Measurements from ENCODE around the gene DPP10.
"Not testable (repeated sequence)": the region's sequence is repeated elsewhere in the genome, so short reads cannot be mapped to it uniquely, and the experiment has no call there.

The DPP10 gene

DNA sequence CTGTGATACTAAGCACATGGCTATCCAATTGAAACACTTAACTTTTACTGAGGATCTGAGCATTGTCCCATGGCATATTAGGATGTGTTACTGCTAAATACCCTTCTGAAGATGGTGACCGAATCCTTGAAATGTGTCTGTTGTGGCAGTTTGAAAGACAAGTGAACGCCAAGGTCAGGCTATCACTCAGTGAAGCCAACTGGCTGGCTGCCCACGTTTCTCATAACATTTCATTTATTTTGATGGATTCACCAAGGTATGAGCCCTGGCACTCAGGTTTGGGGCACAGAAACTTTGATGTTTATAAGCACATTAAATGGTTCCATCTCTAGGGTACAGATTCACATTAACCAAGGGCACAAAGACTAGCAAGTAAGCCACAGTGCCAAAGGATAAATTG, 850.3 kb downstream of the DPP10 start:
- DNase-seq = no peak

DNA sequence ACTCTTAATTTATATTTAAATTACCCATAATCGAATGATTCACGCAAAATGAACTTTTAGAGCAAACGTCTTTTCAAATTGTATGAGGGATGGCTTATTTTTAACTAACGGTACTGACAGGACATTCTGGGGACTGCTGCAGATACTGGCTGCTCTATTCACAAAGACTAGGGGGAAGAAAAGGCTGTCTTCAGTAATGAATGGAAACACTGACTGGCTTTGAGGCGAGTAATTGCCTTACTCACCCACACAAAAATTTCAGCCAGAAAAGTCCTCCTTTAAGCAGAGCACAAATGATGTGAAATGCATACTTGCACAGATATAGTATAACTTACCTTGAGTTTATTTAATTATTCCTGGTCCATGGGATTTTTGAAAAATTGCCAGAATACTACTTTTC, 852.6 kb downstream of the DPP10 start:
- no peak for DNase-seq

DNA sequence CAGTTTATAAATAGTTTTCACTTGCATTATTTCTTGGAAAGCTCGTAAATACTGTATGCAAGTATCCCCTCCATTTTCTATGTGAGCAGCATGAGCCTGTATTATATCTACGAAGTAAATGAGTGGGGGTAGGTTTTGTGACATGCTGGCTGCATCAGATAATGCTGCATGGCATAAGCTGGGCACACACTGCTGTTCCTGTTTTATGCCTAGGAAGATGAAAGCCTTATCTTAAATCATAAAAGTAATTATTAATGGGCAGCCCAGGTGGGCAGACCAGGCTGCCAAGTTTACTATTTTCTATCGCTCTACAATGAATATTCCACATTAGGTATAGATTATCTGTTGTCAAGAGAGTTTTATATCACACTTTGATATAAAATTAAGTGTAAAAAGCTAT, 854.6 kb downstream of the DPP10 start:
- DNase-seq = no peak

DNA sequence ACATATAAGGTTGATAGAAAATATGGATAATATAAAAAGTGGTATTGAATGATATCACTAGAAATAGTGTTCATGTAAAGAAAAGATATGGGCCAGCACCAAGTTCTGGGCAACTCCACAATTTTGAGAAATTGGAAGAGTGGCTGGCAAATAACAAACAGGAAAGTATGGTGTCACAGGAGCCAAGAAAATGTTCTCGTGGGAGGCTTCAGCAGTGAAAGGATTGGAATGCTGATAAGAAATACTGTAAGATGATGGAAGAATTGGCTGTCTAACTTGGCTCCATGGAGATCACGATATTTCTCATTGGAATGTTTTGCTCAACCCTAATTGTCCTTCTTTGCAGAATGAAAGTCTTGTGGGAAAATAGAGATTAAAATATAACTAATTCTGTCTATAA, 856.8 kb downstream of the DPP10 start:
- no peak for DNase-seq

DNA sequence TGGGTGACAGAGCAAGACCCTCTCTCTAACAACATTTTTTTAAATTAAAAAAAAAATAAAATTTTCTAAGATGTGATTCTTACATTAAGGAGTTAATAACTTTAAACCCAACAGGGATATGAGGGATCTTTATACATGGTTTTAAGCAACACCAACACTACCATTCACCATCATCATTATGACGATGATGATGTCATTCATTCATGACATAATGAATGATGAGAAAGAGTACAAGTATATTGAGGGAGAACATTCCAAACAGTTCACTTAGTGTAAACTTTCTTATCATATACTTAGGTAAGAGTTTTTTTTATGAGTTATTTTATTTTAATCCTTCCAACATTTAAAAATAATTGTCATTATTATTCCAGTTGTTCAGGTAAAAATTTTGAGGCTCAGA, 863.3 kb downstream of the DPP10 start:
- DNase-seq = no peak

DNA sequence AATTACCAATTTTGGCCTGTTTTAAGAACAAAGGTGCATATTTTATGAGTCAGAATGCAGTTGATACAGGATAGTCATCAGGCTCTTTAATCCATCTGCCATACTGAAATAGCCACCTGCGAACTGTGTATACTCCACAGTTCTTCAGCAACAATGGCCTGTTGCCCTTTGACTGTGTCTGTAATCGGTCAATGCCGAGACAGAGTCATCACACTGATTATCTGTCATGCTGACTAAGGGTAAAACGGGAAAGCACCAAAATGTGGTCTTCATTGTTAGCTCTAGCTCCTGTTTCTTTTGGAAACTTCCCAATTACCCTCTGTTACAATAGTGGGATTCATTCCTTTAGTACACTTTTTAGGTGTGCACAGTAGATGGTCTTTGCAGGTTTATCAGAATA, 871.7 kb downstream of the DPP10 start:
- DNase-seq = no peak

DNA sequence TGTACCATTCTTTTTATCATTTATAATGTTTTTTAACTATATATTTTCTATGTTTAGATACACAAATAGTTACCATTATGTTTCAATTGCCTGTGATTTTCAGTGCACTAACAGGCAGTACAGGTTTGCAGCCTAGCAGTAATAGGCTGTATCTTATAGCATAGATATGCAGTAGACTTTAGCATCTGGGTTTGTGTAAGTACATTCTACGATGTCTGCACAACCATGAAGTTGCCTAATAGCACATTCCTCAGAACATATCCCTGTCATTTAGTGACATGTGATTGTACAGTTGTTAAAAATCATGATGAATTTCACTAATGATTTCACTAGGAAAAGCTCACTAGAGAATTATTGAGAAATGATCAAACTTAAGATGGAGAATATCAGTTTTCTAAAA, 884.6 kb downstream of the DPP10 start:
- DNase-seq = no peak

DNA sequence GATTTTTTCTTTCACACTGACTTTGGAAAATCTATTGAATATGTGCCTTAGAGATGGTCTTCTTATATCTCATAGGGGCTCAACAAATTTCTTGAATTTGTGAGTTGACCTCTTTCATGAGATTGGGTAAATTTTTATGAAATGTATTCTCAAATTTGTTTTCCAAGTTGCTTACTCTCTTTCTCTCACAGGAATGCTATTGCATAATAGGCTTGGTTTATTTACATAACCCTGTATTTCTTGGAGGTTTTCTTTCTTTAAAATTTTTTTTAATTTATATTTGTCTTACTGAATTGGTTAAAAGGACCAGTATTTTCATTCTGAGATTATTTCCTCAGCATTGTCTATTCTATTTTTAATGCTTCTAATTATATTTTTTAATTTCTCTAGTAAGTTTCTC, 917.1 kb downstream of the DPP10 start:
- no peak for DNase-seq

DNA sequence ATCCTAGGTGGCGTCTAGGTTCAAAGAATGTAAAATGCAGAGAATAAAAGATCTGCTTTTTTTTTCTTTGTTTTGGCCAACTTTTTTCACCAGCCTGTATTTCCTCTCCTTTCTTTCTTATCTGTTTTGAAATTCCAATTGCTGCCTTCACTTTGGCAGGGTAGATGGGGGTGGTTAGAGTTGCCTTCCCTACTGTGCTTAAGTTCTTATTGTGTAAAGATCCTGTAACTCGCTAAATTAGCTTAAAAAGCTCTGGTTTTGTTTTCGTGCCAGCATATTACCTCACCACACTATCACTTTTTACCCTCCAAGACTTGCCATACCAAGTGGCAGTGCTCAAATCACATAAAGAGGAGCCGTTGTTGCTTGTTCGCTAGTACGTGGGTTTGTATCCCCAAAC, 921.7 kb downstream of the DPP10 start:
- no peak for DNase-seq

DNA sequence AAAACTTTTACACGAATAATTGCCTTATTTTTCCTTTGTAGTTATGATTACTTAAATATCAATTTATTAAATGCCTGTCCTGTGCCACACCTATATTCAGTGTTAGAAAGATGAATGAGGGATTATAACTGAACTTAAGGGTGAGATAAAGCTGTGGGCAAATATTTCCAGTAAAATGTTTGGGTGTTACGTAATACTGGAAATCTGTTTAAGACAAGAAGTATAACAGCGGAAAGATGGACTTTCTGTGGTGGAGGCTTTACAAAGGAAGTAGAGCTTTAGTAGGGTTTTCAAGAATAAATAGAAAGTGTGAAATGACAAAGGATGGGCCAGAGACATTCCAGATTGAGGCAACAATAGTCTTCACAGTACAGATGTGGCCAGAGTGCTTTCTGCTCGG, 927.0 kb downstream of the DPP10 start:
- no peak for DNase-seq

DNA sequence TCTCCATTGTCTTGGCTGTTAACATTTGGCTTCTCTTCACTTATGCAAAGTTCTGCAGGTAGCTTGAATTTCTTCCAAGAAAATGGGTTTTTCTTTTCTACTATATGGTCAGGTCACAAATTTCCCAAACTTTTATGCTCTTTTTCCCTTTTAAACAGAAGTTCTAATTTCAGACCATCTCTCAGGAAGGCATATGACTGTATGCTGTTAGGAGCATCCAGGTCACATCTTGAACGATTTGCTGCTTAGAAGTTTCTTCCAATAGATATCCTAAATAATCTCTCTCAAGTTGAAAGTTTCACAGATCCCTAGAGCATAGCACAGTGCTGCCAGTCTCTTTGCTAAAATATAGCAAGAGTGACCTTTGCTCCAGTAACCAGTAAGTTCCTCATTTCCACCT, 932.5 kb downstream of the DPP10 start:
- no peak for DNase-seq

DNA sequence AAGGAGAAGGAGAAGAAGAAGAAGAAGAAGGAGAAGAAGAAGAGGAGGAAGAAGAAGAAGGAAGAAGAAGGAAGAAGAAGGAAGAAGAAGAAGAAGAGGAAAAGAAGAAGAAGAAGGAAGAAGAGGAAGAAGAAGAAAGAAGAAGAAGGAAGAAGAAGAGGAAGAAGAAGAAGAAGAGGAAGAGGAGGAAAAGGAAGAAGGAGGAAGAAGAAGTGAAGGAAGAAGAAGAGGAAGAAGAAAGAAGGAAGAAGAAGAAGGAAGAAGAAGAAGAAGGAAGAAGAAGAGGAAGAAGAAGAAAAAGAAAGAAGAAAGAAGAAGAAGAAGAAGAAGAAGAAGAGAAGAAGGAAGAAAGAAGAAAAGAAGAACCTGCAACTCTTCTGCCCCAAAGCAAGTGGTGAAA, 942.0 kb downstream of the DPP10 start:
- DNase-seq = no peak

DNA sequence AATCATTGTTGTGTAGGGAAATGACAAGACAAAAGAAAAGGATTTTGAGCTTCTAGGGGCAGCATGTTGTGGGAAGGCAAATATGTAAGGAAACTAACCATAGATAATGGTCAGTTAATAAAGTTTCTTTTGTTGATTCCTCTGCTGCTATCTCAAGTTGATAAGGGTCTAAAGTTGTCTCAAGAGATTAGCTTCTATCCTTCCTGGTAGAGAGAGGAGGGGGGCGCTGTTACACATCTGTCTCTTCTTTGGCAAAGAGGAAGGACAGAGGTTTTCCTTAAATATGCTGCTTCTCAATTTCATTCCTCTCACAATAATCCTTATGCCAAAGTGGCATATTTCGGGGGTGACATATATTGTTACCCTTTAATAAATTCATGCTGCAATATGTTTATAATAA, 944.0 kb downstream of the DPP10 start:
- DNase-seq = no peak

DNA sequence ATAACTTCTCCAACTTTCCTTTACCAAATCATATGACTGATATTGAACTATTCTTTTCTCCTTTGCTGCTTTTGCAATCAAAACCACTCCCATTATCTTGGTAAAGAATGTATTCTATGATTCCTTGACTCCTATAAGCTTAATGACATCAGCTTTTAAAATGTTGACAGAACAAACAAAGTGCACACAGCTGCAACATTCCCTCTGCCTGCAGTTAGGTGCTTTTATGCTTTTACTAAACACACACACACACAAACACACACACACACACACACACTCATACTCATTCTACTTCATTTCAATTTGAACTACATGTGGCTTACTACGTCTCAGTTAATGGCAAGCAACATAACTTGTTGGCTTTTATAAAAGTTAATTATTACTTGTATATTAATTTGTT, 946.6 kb downstream of the DPP10 start:
- DNase-seq = no peak

DNA sequence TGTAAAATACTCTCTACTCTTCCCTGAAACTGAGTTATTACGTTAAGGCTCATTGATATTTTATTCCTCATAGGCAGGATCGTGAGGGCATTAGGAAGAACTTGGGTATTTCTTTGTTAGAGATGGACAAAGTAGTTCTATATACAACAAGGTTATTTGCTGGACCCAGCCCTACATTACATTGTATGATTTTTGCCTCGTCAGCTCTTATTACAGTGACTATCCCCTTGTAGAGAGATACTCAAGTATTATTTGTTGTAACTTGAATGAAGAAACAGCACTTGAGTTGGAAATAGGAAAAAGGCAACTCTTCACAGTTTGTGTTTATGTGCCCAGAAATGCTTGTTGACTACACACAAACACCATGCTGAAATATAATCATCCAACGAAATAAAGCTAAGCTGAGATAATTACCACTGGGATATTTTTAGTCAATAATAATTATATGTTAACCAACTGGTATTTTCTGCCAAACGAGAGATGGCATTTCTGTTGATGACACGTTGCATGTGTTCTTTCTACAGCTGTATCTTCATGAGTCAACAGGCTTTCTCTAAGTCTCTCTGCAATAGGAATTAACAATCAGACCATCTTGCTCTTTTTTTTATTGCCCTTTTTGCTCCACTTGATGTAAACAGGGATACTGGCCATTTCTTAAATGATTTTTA, 947.6 kb downstream of the DPP10 start:
- DNase-seq = no peak

DNA sequence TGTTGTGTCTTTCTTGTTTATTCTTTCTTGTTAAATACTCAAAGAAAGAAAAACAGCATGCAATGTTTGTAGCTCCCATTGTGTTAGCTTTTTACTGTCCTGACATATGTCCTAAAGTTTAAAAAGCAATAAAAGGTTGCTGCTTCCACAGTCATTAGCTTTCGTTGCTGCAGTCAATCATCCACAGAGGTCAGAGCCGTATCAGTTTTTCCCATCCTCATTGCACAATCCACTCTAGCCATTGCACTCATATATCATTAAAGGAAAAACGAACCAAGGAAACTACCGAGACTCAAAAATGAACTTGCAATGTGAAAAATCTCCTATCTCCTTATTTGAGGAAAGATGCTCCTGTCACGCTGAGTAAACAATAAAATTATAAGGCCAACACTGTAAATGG, 954.1 kb downstream of the DPP10 start:
- no peak for DNase-seq

DNA sequence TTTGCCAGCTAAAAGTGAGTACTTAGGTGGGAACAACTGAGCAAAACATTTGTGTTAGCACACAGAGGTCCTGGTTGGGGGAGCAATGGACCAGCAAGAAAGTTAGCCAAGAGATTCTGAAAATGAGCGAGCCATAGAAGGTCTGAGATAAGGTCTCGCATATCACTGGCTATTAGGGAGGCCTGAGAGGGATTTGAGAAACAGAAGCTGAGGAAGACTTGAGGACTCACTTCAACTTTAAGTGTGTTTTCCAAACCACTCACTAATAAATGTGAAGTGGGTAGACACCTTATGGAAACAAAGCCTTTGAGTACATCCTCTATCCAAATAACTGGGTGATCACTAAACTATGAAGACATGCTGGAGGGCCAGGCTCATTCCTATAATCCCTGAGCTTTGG, 958.5 kb downstream of the DPP10 start:
- no peak for DNase-seq

DNA sequence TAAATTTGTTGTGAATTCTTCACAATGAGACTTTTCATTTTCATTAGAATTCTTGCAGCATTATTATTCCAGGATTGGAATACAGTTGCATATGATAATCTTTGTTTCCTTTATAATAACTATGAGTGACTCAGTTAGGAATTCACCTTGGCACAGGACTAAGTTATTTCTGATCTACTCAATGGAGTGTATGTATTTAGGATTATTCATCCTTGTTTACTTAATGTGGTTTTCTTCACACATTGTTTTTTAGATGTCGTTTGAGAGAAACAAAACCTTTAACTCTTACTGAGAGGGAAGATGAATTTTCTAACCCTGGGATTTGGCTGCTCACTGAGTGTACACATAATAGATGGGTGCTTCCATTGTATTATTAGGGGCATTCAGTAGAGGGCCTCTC, 970.1 kb downstream of the DPP10 start:
- DNase-seq = peak; percentile 6

DNA sequence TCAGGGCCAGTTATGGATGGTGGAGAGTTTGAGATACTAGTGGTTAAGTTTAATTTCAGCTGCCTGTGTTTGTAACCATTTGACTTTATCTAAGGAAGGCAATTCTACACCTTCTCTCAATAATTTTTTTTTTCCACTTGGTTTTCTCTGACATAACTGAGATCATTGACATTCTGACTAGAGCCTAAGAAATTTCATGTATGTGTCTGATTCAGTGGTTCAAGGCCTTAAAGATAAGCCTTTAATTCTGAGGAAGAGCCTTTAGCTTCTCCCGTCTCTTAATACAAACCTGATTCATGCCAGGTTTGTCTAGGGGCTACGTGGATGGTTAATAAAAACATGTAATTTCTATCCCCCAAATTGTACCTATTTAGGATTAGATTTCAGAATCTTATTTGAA, 971.4 kb downstream of the DPP10 start:
- DNase-seq = no peak

DNA sequence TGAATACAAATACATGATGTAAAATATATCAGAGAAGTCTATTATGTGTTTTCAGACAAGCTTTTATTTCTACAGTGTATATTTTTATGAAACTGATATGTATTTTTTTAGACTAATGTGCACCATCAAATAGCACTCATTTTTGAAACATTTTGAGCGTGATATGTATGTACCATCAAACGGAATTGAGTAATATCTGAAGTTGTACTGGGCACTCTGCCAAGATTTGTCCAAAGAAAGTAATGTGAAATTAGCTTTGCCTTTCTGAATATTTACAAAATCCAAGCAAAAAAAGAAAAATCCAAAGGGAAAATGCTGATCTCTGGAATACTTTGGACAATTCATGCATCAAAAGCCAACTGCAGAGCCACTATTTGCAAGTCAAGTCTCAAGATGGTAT, 972.0 kb downstream of the DPP10 start:
- DNase-seq = no peak

DNA sequence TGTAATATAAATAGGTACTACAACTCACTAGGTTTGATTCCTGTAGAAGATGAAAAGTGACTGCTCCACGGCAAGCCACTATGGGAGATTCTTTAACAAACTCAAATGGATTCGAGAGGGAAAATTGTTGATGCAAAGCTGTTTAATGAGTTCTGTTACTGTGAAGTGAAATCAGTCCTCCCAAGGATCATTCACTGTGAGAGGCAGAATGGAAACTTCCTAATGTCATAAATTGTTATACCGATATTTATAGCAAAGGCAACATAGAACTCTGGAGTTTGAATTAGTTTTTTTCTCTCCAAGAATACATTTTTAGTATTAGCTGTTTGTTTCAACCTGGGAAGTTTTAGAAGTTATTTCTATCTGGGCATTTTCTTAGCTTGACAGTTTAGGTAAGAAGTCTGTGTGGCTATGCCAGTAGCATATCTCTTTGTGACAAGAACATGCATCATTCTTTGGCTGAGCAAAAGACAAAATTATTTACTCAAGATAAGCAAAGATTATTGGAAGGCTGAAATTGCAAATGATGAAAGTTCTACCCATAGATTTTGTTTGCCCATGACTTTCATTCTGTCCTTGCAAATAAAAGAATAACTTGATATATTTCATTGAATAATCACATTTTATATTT, 979.7 kb downstream of the DPP10 start:
- DNase-seq = no peak

DNA sequence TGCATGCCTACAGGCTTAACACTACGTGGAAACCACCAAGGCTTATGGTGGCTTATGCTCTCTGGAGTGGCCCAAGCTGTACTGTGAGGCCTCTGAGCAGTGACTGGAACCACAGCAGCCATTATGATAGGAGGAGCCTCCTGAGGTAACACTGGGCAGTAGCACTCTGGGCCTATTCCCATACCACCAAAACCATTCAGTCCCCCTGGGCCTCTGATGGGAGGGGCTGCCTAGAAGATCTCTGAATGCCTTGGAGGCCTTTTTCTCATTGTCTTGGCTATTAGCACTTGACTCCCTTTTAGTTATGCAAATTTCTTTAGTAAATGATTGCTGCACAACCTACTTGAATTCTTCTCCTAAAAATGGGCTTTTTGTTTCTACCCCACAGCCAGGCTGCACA, 985.0 kb downstream of the DPP10 start:
- DNase-seq = no peak

DNA sequence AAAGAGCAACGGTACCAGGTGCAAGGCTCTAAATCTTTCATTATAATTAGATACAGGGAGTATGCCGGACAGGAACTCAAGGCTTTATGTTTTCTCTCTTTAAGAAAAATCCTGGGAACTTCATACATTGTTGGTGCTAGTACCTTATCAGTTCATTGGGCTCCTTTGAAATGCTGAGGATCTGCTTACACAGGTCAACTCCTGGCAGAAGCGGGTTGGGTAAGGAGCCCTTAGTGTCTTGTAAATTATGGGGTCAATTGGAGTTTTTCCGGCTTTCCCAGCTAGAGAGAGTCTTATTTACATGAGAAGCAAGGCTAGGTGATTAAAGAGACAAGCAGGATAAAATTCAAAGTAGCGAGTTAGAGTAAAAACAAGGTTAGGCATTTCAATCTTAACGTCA, 998.3 kb downstream of the DPP10 start:
- DNase-seq = not testable (repeated sequence)

DNA sequence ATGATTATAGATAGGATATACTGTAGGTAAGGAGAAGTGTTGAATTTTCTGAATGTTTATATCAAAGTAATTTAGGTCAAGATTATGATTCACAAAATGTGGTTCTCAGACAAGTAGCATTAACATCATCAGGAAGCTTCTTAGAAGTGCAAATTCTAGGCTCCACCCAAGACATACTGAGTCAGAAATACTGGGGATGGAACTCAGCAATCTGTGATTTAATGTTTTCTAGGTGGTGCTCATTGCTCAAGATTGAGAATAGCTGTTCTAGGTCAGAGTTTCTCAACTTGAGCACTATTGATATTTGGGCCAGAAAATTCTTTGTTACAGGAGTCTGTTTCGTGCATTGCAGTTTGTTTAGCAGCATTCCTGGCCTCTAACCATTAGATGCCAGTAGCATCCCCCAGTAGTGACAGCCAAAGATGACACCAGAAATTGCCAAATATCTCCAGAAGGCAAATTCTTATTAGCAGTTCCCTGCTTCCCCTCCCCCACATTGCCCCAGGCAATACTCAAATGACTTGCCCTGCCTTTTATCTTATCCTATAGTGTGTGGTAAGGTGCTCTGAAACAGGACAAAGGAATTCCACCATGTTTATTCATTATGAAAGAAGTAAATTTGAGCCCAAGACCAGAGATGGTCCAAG, 1001.2 kb downstream of the DPP10 start:
- no peak for DNase-seq

DNA sequence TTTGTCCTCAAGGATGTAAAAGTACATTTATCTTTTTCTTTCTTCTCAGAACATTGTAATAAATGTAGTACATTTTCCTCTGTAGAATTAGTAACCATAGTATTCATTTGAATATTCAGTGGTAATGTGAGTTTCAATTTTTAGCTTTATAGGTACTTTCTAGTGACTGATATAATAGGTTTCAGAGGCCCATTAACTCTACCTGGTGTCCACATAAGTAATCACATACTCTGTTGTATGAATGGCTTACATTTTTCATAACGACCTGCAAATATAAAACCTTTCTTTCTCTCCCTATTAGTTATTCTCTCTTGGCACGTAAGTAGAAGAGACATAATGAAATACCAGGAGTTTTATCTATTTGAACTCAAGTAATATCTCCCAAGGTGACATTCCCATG, 1017.6 kb downstream of the DPP10 start:
- no peak for DNase-seq

All from fibroblast of skin of back (primary cell).